Endothelial cell of umbilical vein (primary cell): ENCODE results near the gene RFWD3. TPM values are rescaled to one million over a fixed set of nuclear protein-coding genes. Genes with fewer than 3 reads are reported as not detected.
A peak's percentile ranks its signal among the peaks of the same experiment; 100 is the strongest.

ENCODE experiments used
- BruUV-seq: library from RNA; stranded (reverse); fragments of 400-500 nt; replicated peaks from 2 replicates; lab custom pipeline; 2021; lab: Mats Ljungman, UMichigan
- CTCF ChIA-PET: fragments of 300-600, 350-600 bp; sonication (Branson Sonifier 250); formaldehyde crosslinking; loops from one replicate; lab custom pipeline; 2021; ENCODE audit warnings: antibody characterized with exemption, inconsistent platforms; lab: Charles Lee
- POLR2A ChIA-PET: fragments of 300-600, 350-600 bp; sonication (Branson Sonifier 250); formaldehyde crosslinking; loops from one replicate; lab custom pipeline; 2021; ENCODE audit warnings: antibody characterized with exemption, inconsistent platforms; lab: Charles Lee
- DNase-seq: peaks from one replicate; pipeline ENCODE4 v3.0.0-alpha.2; 2011; ENCODE audit warnings: low read depth, low spot score
- FAIRE-seq: peaks from 2 replicates; lab custom pipeline; 2011; peaks lifted over from hg19 to GRCh38; lab: Jason Lieb, UNC
- H2AFZ ChIP-seq: 2 replicates; pipeline ENCODE4 v1.6.0; 2012; ENCODE audit warnings: low read depth, low read length, control low read depth, inconsistent platforms
- H3K27ac ChIP-seq: 2 replicates; pipeline ENCODE4 v1.5.1; 2011; ENCODE audit warnings: low read depth, mild to moderate bottlenecking, control low read depth, low read length, moderate library complexity; ENCODE audit not compliant: insufficient read depth
- H3K27me3 ChIP-seq, 2 experiments: 2 replicates each; pipeline versions ENCODE4 v1.6.0 to v1.6.1; 2011; ENCODE audit warnings: low read length in 2 of 2, mixed read lengths in 1 of 2; ENCODE audit not compliant: control insufficient read depth in 2 of 2, insufficient read depth in 2 of 2
- H3K36me3 ChIP-seq, 2 experiments: 2 replicates in 1 of 2; 3 replicates in 1 of 2; pipeline ENCODE4 v1.5.1; 2011; ENCODE audit warnings: low read length in 2 of 2, mild to moderate bottlenecking in 1 of 2, moderate library complexity in 1 of 2; ENCODE audit not compliant: control insufficient read depth in 2 of 2, insufficient read depth in 2 of 2; ENCODE audit errors: extremely low read depth in 1 of 2
- H3K4me1 ChIP-seq: 3 replicates; pipeline ENCODE4 v1.5.1; 2011; ENCODE audit warnings: mild to moderate bottlenecking, low read length; ENCODE audit not compliant: control insufficient read depth, insufficient read depth; ENCODE audit errors: extremely low read depth
- H3K4me2 ChIP-seq: 2 replicates; pipeline ENCODE4 v1.6.1; 2011; ENCODE audit warnings: low read length, control low read depth, mixed read lengths; ENCODE audit not compliant: insufficient read depth
- H3K4me3 ChIP-seq, 3 experiments: fragments of 200-600 bp in 1 of 3; sonication (generic), shearing (Covaris generic) in 1 of 3; replicated peaks in 1 of 3; 2 replicates each; pipeline ENCODE4 v1.5.1; 2011 to 2016; ENCODE audit warnings: control low read depth in 3 of 3, low read length in 3 of 3, mild to moderate bottlenecking in 2 of 3, inconsistent platforms in 1 of 3, low read depth in 1 of 3, moderate library complexity in 1 of 3; ENCODE audit not compliant: insufficient read depth in 1 of 3
- H3K79me2 ChIP-seq: 2 replicates; pipeline ENCODE4 v1.6.0; 2012; ENCODE audit warnings: low read length, inconsistent platforms; ENCODE audit not compliant: control insufficient read depth, insufficient read depth
- H3K9ac ChIP-seq: replicated peaks from 2 replicates; pipeline ENCODE3; 2011; ENCODE audit warnings: low read length, control low read depth; ENCODE audit not compliant: insufficient read depth; ENCODE audit errors: extremely low read depth
- H3K9me1 ChIP-seq: replicated peaks from 3 replicates; pipeline ENCODE4 v1.6.0; 2011; ENCODE audit warnings: mild to moderate bottlenecking, low read length; ENCODE audit not compliant: control insufficient read depth, insufficient read depth; ENCODE audit errors: extremely low read depth
- H3K9me3 ChIP-seq: replicated peaks from 2 replicates; pipeline ENCODE4 v1.5.1; 2012; ENCODE audit warnings: low read length, inconsistent platforms; ENCODE audit not compliant: control insufficient read depth, insufficient read depth
- H4K20me1 ChIP-seq: replicated peaks from 2 replicates; pipeline ENCODE3; 2011; ENCODE audit warnings: mild to moderate bottlenecking, low read length; ENCODE audit not compliant: control insufficient read depth, insufficient read depth; ENCODE audit errors: extremely low read depth
- EZH2 ChIP-seq: IDR thresholded peaks from 2 replicates; pipeline ENCODE4 v1.6.1; 2012; ENCODE audit warnings: borderline replicate concordance, low read depth, mild to moderate bottlenecking, moderate library complexity, low read length, inconsistent platforms; ENCODE audit not compliant: severe bottlenecking
- FOS ChIP-seq: IDR thresholded peaks from 2 replicates; pipeline ENCODE4 v1.6.1; 2011; ENCODE audit warnings: mild to moderate bottlenecking, low read length, moderate library complexity, borderline replicate concordance; ENCODE audit not compliant: insufficient read depth
- GATA2 ChIP-seq: IDR thresholded peaks from 2 replicates; pipeline ENCODE4 v1.7.0; 2011; ENCODE audit warnings: low read depth, mild to moderate bottlenecking, moderate library complexity, mixed read lengths, low read length; ENCODE audit not compliant: insufficient read length, insufficient read depth
- JUN ChIP-seq: IDR thresholded peaks from 2 replicates; pipeline ENCODE4 v1.6.1; 2011; ENCODE audit warnings: borderline replicate concordance, low read depth; ENCODE audit not compliant: insufficient read length, insufficient read depth
- MYC ChIP-seq: IDR thresholded peaks from one replicate; pipeline ENCODE4 v1.6.1; 2011; ENCODE audit warnings: mild to moderate bottlenecking, low read depth, low read length
- POLR2A ChIP-seq: IDR thresholded peaks from 2 replicates; pipeline ENCODE4 v1.6.1; 2012; ENCODE audit warnings: low read depth, mild to moderate bottlenecking, control low read depth, low read length
- POLR2AphosphoS5 ChIP-seq: IDR thresholded peaks from 2 replicates; pipeline ENCODE4 v1.6.1; 2012; ENCODE audit warnings: low read depth, mild to moderate bottlenecking, control low read depth, low read length, moderate library complexity; ENCODE audit not compliant: insufficient read depth
- dilution Hi-C: fragments of 300-500 bp; cut with MboI; formaldehyde crosslinking; loops from one replicate; pipeline ENCODE4 v1.15.0; 2019; ENCODE audit warnings: low sequenced_read_pairs; ENCODE audit not compliant: extremely low pct_ligation_motif_present
- intact Hi-C: fragments of 100-400 bp; cut with micrococcal nuclease; formaldehyde crosslinking; loops from one replicate; pipeline ENCODE4 v1.10.0; 2022
- polyA plus RNA-seq, 4 experiments: library from polyadenylated mRNA; depleted of rRNA in 3 of 4; stranded (reverse) in 3 of 4; unstranded in 1 of 4; fragments of >200 nt; gene quantifications; 2 replicates each; pipeline versions ENCODE4 v1.2.1 to v1.2.3, GENCODE V29; 2011 to 2012; ENCODE audit warnings: missing spikeins in 1 of 4
- total RNA-seq: library from RNA; stranded (reverse); gene quantifications from 2 replicates; pipeline ENCODE4 v1.2.3, GENCODE V29; 2021
- TF ChIP-seq, protein P1 (sequence below), 2 donors: IDR thresholded peaks; 1 replicate in 1 of 2; 2 replicates in 1 of 2; pipeline ENCODE4 v1.5.1; 2011; ENCODE audit warnings: low read length in 2 of 2, mild to moderate bottlenecking in 2 of 2, moderate library complexity in 2 of 2, control low read depth in 1 of 2, inconsistent platforms in 1 of 2, low read depth in 1 of 2; ENCODE audit not compliant: insufficient read depth in 1 of 2; ENCODE audit errors: extremely low read depth in 1 of 2
- TF ChIP-seq, protein P2 (sequence below): IDR thresholded peaks from 2 replicates; pipeline ENCODE4 v1.6.1; 2011; ENCODE audit not compliant: insufficient read depth, insufficient read length

The RFWD3 gene
- total and polyA plus RNA-seq, 2 donors (not counting 3 experiments of a cell fraction or from before 2014, with no cell fraction given): 27.3 to 51.6 TPM

DNA sequence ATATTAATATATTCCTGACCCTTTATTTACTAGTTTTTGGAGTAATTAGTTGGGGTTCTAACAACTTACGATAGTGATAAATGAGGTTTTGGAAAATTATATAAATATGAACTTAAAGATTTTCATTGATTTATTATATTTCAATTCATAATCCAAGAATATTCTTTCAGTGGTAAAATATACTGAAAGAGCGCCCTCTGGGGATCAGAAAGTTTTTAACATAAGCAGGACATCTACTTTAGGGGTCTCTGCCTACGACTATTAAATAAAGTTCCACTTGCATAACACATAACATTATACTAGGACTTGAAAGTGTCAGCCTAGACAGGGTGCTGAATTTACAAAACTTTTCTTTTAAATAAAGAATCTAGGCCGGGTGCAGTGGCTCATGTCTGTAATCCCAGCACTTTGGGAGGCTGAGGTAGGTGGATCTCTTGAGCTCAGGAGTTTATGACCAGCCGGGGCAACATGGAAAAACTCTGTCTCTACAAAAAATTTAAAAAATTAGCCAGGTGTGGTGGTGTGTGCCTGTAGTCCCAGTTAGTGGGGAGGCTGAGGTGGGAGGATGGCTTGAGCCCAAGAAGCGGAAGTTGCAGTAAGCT lies 15.6 kb downstream of the RFWD3 start:
- H3K4me1 ChIP-seq: peaks cover 5% of the 10 kb centered on the region
- H3K9me1 ChIP-seq: no peaks in the 10 kb centered on the region
- no peak for FAIRE-seq
- no peaks in the 10 kb centered on the region for H3K27me3 ChIP-seq
- peak; percentile 27 for DNase-seq
- TF ChIP-seq, protein P1, sequence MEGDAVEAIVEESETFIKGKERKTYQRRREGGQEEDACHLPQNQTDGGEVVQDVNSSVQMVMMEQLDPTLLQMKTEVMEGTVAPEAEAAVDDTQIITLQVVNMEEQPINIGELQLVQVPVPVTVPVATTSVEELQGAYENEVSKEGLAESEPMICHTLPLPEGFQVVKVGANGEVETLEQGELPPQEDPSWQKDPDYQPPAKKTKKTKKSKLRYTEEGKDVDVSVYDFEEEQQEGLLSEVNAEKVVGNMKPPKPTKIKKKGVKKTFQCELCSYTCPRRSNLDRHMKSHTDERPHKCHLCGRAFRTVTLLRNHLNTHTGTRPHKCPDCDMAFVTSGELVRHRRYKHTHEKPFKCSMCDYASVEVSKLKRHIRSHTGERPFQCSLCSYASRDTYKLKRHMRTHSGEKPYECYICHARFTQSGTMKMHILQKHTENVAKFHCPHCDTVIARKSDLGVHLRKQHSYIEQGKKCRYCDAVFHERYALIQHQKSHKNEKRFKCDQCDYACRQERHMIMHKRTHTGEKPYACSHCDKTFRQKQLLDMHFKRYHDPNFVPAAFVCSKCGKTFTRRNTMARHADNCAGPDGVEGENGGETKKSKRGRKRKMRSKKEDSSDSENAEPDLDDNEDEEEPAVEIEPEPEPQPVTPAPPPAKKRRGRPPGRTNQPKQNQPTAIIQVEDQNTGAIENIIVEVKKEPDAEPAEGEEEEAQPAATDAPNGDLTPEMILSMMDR (IDR thresholded peaks at IDR 0.05; ENCODE audit: extremely low read depth in 1 of 2, insufficient read depth in 1 of 2, low read depth in 1 of 2, low read length in 2 of 2): peak in 1 of 2 donors; percentile 27
- no peak for TF ChIP-seq JUN
- no peak overlapping the region for H3K4me2 ChIP-seq
- H3K36me3 ChIP-seq: peaks cover 12 to 17% of the 10 kb centered on the region in 2 experiments
- no peak overlapping the region for H2AFZ ChIP-seq
- no peaks in the 10 kb centered on the region for H3K9me3 ChIP-seq
- ChIA-PET CTCF (interaction anchor here (0.8 to 2.5 kb wide), 24 partner anchors 9 to 343 kb away, joined by 3 to 17 read pairs (median 4); partner anchors contain the start of gene RFWD3), POLR2A (interaction anchor here (0.6 kb wide), 1 partner anchor 16 kb away, joined by 3 read pairs; the partner anchor contains the start of gene RFWD3)
- H3K79me2 ChIP-seq: peaks cover 58% of the 10 kb centered on the region
- peaks cover 4% of the 10 kb centered on the region for H4K20me1 ChIP-seq
- dilution Hi-C loops: no loop called here
- H3K9ac ChIP-seq: no peak overlapping the region
- no peak overlapping the region for H3K4me3 ChIP-seq
- BruUV-seq: no TSS peak
- H3K27ac ChIP-seq: no peak overlapping the region
- intact Hi-C loops: no loop called here

DNA sequence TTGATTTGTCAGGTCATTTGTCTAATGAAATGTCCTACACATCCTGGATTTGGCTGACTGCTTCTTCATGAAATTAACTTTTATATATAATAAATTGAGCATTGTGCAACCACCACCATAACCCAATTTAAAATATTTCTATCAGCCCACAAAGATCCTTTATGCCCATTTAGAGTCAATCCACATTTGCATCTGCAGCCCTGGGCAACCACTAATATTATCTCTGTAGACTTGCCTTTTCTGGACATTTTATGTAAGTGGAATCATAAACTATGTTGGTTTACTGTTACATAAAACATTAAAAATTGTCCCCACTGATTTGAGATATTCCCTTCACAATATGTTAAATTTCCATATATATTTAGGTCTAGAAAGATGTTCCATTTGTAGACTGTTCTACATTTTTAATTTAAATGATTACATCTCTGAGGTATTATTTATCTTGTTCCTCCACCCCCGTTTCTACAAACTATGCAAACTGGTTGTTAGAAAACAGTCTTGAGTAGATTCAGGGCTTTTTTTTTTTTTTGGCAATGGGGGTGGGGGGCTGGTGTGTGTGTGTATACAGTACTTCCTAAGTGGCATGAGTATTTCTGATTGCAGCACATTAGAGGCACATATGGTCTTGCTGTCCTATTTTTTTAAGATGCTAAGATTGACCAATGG lies 16.7 kb downstream of the RFWD3 start:
- POLR2A ChIA-PET: no interaction called here
- Histone ChIP-seq H2AFZ (no peak overlapping the region), H3K4me3 (no peak overlapping the region), H3K27ac (no peak overlapping the region), H3K9ac (no peak overlapping the region), H3K27me3 (no peaks in the 10 kb centered on the region), H3K79me2 (peaks cover 51% of the 10 kb centered on the region), H3K36me3 (peaks cover 12 to 17% of the 10 kb centered on the region in 2 experiments), H3K4me2 (no peak overlapping the region), H3K9me1 (no peaks in the 10 kb centered on the region), H3K9me3 (no peaks in the 10 kb centered on the region), H4K20me1 (peaks cover 4% of the 10 kb centered on the region), H3K4me1 (peaks cover 5% of the 10 kb centered on the region)
- DNase-seq (no peak), FAIRE-seq (no peak)
- CTCF ChIA-PET: interaction anchor here (0.6 to 1.5 kb wide), 3 partner anchors 9 to 156 kb away, joined by 3 to 5 read pairs (median 4); no protein-coding TSS in a partner anchor
- intact Hi-C loops: no loop called here
- dilution Hi-C loops: no loop called here
- BruUV-seq: no TSS peak
- TF ChIP-seq, protein P1 (IDR thresholded peaks at IDR 0.05; ENCODE audit: extremely low read depth in 1 of 2, insufficient read depth in 1 of 2, low read depth in 1 of 2, low read length in 2 of 2): no peak
- no peak for TF ChIP-seq GATA2
- TF ChIP-seq, protein P2, sequence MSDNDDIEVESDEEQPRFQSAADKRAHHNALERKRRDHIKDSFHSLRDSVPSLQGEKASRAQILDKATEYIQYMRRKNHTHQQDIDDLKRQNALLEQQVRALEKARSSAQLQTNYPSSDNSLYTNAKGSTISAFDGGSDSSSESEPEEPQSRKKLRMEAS: no peak
- TF ChIP-seq JUN: no peak
- TF ChIP-seq FOS: no peak
- no peak for TF ChIP-seq POLR2AphosphoS5
- TF ChIP-seq MYC: no peak
- TF ChIP-seq POLR2A: no peak
- no peak for TF ChIP-seq EZH2
